Smooth muscle cell (in vitro differentiated cells): ENCODE measurements around the gene DPH6. TPM values are rescaled to one million over a fixed set of nuclear protein-coding genes. Genes with fewer than 3 reads are reported as not detected.

ENCODE experiments used
- DNase-seq: peaks from one replicate; lab custom pipeline; 2025; ENCODE audit not compliant: unreplicated experiment; lab: John Stamatoyannopoulos, UW
- H2AFZ ChIP-seq: fragments of 200-600 bp; sonication (generic); 2 replicates; pipeline ENCODE4 v1.6.0; 2016; ENCODE audit warnings: antibody characterized with exemption, low read depth, mild to moderate bottlenecking
- H3F3A ChIP-seq: fragments of 200-600 bp; sonication (generic); 2 replicates; pipeline ENCODE4 v1.6.0; 2017; ENCODE audit warnings: antibody characterized with exemption, low read depth
- H3K27ac ChIP-seq: fragments of 200-600 bp; sonication (generic); 2 replicates; pipeline ENCODE4 v1.5.1; 2016; ENCODE audit warnings: low read depth, mild to moderate bottlenecking
- H3K27me3 ChIP-seq: fragments of 200-600 bp; sonication (generic); 2 replicates; pipeline ENCODE4 v1.6.1; 2016; ENCODE audit warnings: low read depth, mild to moderate bottlenecking
- H3K36me3 ChIP-seq: fragments of 200-600 bp; sonication (generic); 2 replicates; pipeline ENCODE4 v1.5.1; 2016; ENCODE audit warnings: low read depth
- H3K4me1 ChIP-seq: fragments of 200-600 bp; sonication (generic); 2 replicates; pipeline ENCODE4 v1.5.1; 2016; ENCODE audit warnings: low read depth
- H3K4me2 ChIP-seq: fragments of 200-600 bp; sonication (generic); 2 replicates; pipeline ENCODE4 v1.6.0; 2016; ENCODE audit warnings: mild to moderate bottlenecking
- H3K4me3 ChIP-seq: fragments of 200-600 bp; sonication (generic); 2 replicates; pipeline ENCODE4 v1.5.1; 2016; ENCODE audit warnings: mild to moderate bottlenecking
- H3K79me2 ChIP-seq: fragments of 200-600 bp; sonication (generic); 2 replicates; pipeline ENCODE4 v1.6.0; 2016; ENCODE audit warnings: low read depth, mild to moderate bottlenecking
- H3K9ac ChIP-seq: fragments of 200-600 bp; sonication (generic); 2 replicates; pipeline ENCODE4 v1.6.0; 2016; ENCODE audit warnings: low read depth
- H3K9me3 ChIP-seq: fragments of 200-600 bp; sonication (generic); replicated peaks from 2 replicates; pipeline ENCODE4 v1.5.1; 2016; ENCODE audit warnings: low read depth
- H4K20me1 ChIP-seq: fragments of 200-600 bp; sonication (generic); 2 replicates; pipeline ENCODE4 v1.6.0; 2016; ENCODE audit warnings: low read depth
- WGBS: methylation state at CpG from one replicate; pipeline ENCODE4 v1.1.7; 2016; ENCODE audit warnings: low lambda C conversion rate; 5-methylcytosine and 5-hydroxymethylcytosine counted together
- polyA plus RNA-seq: library from polyadenylated mRNA; unstranded; fragments of >200 nt; fragmentation: Nextera tagmentation; extraction: Ambion mirVana; gene quantifications from 2 replicates; pipeline ENCODE4 v1.2.1, GENCODE V29; 2016
- total RNA-seq: library from RNA; depleted of rRNA; stranded (reverse); fragments of >200 nt; gene quantifications from 2 replicates; pipeline ENCODE4 v1.2.3, GENCODE V29; 2014
- TF ChIP-seq, protein P1 (sequence below): fragments of 200-600 bp; sonication (generic); IDR thresholded peaks from 2 replicates; pipeline ENCODE4 v1.5.1; 2017; ENCODE audit warnings: borderline replicate concordance, mild to moderate bottlenecking, antibody characterized with exemption; ENCODE audit not compliant: insufficient read depth, poor library complexity, severe bottlenecking

DPH6 gene
- total and polyA plus RNA-seq, 2 experiments from 2014 or later, result 4.0 to 19.9 TPM

DNA sequence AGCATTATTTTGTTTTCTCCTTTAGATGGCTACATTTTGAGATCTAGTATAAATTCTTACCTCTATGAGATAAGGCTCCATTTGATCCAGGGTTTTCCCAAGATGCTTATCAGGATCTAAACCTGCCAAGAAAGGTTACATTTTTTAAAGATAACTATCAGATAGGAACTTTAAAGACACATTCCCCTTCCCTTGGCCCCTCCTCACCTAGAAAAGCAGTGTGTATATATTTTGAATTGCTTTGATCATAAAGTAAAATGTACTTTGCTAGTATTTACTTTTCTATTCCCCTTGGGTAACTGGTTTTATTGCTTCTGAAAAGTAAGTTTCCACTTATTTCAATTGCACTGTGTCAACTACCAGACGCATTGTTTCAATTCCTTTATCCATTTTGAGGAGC lies 135.2 kb downstream of the DPH6 start:
- no peak overlapping the region for H3K9ac ChIP-seq
- no peak overlapping the region for H3K4me2 ChIP-seq
- 90% methylated on average over 1 of the region's 1 CpG for WGBS

DNA sequence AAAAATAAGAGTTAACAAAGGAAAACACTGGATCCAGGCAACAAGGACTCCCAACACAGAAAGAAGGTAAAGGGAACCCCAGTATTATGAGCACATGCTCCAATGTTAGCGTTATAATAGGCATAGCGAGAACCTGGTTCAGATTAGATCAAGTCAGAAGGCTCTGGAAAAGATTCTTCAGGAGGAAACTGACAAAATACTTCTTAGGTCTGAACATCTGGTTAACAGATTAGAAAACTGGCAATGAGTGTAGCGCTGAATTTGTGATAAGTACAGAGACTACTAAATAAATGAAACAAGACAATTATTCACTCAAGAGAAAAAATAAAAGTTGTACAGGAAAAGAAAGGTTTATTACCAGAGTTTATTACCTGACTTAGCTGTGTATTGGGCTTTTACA lies 146.1 kb downstream of the DPH6 start:
- no peak overlapping the region for H3K4me2 ChIP-seq
- no peak overlapping the region for H2AFZ ChIP-seq
- peaks cover 10% of the 10 kb centered on the region for H3K4me1 ChIP-seq
- TF ChIP-seq, protein P1, sequence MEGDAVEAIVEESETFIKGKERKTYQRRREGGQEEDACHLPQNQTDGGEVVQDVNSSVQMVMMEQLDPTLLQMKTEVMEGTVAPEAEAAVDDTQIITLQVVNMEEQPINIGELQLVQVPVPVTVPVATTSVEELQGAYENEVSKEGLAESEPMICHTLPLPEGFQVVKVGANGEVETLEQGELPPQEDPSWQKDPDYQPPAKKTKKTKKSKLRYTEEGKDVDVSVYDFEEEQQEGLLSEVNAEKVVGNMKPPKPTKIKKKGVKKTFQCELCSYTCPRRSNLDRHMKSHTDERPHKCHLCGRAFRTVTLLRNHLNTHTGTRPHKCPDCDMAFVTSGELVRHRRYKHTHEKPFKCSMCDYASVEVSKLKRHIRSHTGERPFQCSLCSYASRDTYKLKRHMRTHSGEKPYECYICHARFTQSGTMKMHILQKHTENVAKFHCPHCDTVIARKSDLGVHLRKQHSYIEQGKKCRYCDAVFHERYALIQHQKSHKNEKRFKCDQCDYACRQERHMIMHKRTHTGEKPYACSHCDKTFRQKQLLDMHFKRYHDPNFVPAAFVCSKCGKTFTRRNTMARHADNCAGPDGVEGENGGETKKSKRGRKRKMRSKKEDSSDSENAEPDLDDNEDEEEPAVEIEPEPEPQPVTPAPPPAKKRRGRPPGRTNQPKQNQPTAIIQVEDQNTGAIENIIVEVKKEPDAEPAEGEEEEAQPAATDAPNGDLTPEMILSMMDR, result no peak
- no peaks in the 10 kb centered on the region for H3K79me2 ChIP-seq
- H3K9ac ChIP-seq, result no peak overlapping the region
- no peaks in the 10 kb centered on the region for H4K20me1 ChIP-seq
- no peaks in the 10 kb centered on the region for H3K27me3 ChIP-seq
- WGBS, result 98% methylated on average over 3 of the region's 3 CpGs
- no peaks in the 10 kb centered on the region for H3K36me3 ChIP-seq
- H3K4me3 ChIP-seq, result no peak overlapping the region
- H3F3A ChIP-seq, result no peaks in the 10 kb centered on the region
- H3K9me3 ChIP-seq, result no peaks in the 10 kb centered on the region
- DNase-seq, result no peak
- H3K27ac ChIP-seq, result no peak overlapping the region

More for the DNA sequence above, 135.2 kb downstream of the DPH6 start:
- Histone ChIP-seq H3K4me1 (no peaks in the 10 kb centered on the region), H4K20me1 (no peaks in the 10 kb centered on the region), H3K4me3 (no peak overlapping the region), H2AFZ (no peak overlapping the region), H3K9me3 (no peaks in the 10 kb centered on the region), H3K27me3 (no peaks in the 10 kb centered on the region), H3F3A (no peaks in the 10 kb centered on the region), H3K27ac (no peak overlapping the region), H3K79me2 (no peaks in the 10 kb centered on the region), H3K36me3 (no peaks in the 10 kb centered on the region)
- TF ChIP-seq, protein P1, result no peak
- DNase-seq, result no peak

DNA sequence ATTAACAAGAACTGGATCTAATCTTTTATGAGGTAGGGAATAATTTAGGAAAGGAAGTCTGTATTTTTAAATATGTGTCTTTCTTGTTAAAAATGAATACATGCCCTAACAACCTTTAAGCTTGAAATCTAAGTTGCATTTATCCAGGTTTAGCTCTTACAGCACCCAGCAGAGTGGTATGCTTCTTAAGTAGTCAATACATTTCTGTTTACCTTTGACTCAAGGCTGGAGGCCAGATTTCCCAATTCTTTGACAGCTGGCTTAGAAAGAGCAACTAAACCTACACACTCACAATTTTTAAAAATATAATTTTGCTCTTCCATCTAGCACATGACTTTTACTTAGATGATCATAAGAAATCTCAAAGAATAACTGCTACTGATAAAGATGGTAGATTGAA lies 148.9 kb downstream of the DPH6 start:
- no peak overlapping the region for H3K9ac ChIP-seq
- TF ChIP-seq, protein P1, result no peak
- H4K20me1 ChIP-seq, result no peaks in the 10 kb centered on the region
- H3K4me2 ChIP-seq, result no peak overlapping the region
- DNase-seq, result no peak
- peaks cover 10% of the 10 kb centered on the region for H3K4me1 ChIP-seq
- H3K9me3 ChIP-seq, result no peaks in the 10 kb centered on the region
- H3K27ac ChIP-seq, result no peak overlapping the region
- H3K36me3 ChIP-seq, result no peaks in the 10 kb centered on the region
- no peaks in the 10 kb centered on the region for H3K79me2 ChIP-seq
- H3K4me3 ChIP-seq, result no peak overlapping the region
- no peaks in the 10 kb centered on the region for H3F3A ChIP-seq
- H2AFZ ChIP-seq, result no peak overlapping the region
- H3K27me3 ChIP-seq, result no peaks in the 10 kb centered on the region

DNA sequence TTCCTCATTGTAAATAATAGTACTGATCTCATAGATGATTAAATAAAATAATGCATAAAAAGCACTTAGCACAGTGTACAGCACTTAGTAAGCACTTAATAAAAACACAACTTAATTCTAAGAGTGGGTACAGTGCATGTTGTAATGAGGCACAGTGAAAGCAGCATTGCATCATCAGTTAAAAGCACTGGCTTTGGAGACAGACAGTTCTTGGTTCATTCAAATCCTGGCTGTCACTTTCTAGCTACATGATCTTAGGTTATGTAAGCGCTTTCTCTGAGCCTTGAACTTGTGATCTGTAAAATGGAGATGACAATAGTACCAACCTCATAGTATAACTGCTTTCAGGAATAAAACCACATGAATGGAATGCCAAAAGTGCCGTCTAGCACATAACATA lies 151.5 kb downstream of the DPH6 start:
- WGBS, result 93% methylated on average over 2 of the region's 2 CpGs
- Histone ChIP-seq H3K27me3 (no peaks in the 10 kb centered on the region), H3K4me3 (no peak overlapping the region), H3K9me3 (no peaks in the 10 kb centered on the region), H4K20me1 (no peaks in the 10 kb centered on the region), H3K36me3 (no peaks in the 10 kb centered on the region), H3K4me2 (no peak overlapping the region), H3K4me1 (peaks cover 10% of the 10 kb centered on the region), H3K9ac (no peak overlapping the region), H3K27ac (no peak overlapping the region), H3K79me2 (no peaks in the 10 kb centered on the region), H2AFZ (no peak overlapping the region), H3F3A (no peaks in the 10 kb centered on the region)
- DNase-seq, result no peak
- TF ChIP-seq, protein P1, result no peak
